Endothelial cell of umbilical vein (primary cell): Measurements from ENCODE around the gene SMARCA4.

Experiments
- EZH2 ChIP-seq: IDR thresholded peaks from 2 replicates; pipeline ENCODE4 v1.6.1; 2012; ENCODE audit warnings: borderline replicate concordance, low read depth, mild to moderate bottlenecking, moderate library complexity, low read length, inconsistent platforms; ENCODE audit not compliant: severe bottlenecking
- GATA2 ChIP-seq: IDR thresholded peaks from 2 replicates; pipeline ENCODE4 v1.7.0; 2011; ENCODE audit warnings: low read depth, mild to moderate bottlenecking, moderate library complexity, mixed read lengths, low read length; ENCODE audit not compliant: insufficient read length, insufficient read depth
- JUN ChIP-seq: IDR thresholded peaks from 2 replicates; pipeline ENCODE4 v1.6.1; 2011; ENCODE audit warnings: borderline replicate concordance, low read depth; ENCODE audit not compliant: insufficient read length, insufficient read depth
- MAX ChIP-seq: IDR thresholded peaks from 2 replicates; pipeline ENCODE4 v1.6.1; 2011; ENCODE audit not compliant: insufficient read depth, insufficient read length
- POLR2A ChIP-seq: IDR thresholded peaks from 2 replicates; pipeline ENCODE4 v1.6.1; 2012; ENCODE audit warnings: low read depth, mild to moderate bottlenecking, control low read depth, low read length
- POLR2AphosphoS5 ChIP-seq: IDR thresholded peaks from 2 replicates; pipeline ENCODE4 v1.6.1; 2012; ENCODE audit warnings: low read depth, mild to moderate bottlenecking, control low read depth, low read length, moderate library complexity; ENCODE audit not compliant: insufficient read depth
- TF ChIP-seq, protein P1 (sequence below), 2 donors: IDR thresholded peaks; 1 replicate in 1 of 2; 2 replicates in 1 of 2; pipeline ENCODE4 v1.5.1; 2011; ENCODE audit warnings: low read length in 2 of 2, mild to moderate bottlenecking in 2 of 2, moderate library complexity in 2 of 2, control low read depth in 1 of 2, inconsistent platforms in 1 of 2, low read depth in 1 of 2; ENCODE audit not compliant: insufficient read depth in 1 of 2; ENCODE audit errors: extremely low read depth in 1 of 2

- TF ChIP-seq, protein P1, sequence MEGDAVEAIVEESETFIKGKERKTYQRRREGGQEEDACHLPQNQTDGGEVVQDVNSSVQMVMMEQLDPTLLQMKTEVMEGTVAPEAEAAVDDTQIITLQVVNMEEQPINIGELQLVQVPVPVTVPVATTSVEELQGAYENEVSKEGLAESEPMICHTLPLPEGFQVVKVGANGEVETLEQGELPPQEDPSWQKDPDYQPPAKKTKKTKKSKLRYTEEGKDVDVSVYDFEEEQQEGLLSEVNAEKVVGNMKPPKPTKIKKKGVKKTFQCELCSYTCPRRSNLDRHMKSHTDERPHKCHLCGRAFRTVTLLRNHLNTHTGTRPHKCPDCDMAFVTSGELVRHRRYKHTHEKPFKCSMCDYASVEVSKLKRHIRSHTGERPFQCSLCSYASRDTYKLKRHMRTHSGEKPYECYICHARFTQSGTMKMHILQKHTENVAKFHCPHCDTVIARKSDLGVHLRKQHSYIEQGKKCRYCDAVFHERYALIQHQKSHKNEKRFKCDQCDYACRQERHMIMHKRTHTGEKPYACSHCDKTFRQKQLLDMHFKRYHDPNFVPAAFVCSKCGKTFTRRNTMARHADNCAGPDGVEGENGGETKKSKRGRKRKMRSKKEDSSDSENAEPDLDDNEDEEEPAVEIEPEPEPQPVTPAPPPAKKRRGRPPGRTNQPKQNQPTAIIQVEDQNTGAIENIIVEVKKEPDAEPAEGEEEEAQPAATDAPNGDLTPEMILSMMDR (IDR thresholded peaks at IDR 0.05; ENCODE audit: extremely low read depth in 1 of 2, insufficient read depth in 1 of 2, low read depth in 1 of 2, low read length in 2 of 2), result no peak
- no peak for TF ChIP-seq EZH2
- no peak for TF ChIP-seq GATA2
- no peak for TF ChIP-seq MAX
- TF ChIP-seq POLR2AphosphoS5, result no peak
- no peak for TF ChIP-seq POLR2A
- no peak for TF ChIP-seq JUN
These were observed 22.2 kb downstream of the SMARCA4 start for GRCh38 chr19:10983026-10983425.
